Fibroblast of peridontal ligament (primary cell): ENCODE measurements around the gene RAB9A.
A peak's percentile ranks its signal among the peaks of the same experiment; 100 is the strongest.
"Not testable (repeated sequence)": the region's sequence is repeated elsewhere in the genome, so short reads cannot be mapped to it uniquely, and the experiment has no call there.

ENCODE experiments used
- DNase-seq: peaks from one replicate; pipeline ENCODE4 v3.0.0-alpha.2; 2010; ENCODE audit errors: extremely low read depth

The RAB9A gene

DNA sequence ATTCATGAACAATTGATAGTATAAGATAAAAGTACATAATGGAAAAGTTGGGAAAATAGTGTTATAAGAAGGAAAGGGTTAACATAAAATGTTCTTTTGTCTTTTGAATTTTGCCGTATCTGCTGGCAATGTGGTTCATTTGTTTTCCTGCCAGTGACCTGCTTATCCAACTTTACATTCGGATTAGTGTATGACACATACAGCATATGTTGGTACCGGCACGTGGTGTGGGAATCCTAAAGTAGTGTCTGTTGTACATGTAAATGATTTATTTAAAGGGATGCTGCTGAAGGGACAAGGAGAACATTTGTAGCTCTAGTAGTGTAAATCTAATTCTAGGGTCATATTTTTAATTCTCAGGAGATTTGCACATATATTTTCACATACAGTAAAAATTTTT, 11.5 kb downstream of the RAB9A start:
- DNase-seq: no peak

- DNase-seq: no peak
Observed at GRCh38 chrX:13702111-13702789, 13.3 kb downstream of the RAB9A start.

GRCh38 chrX:13703135-13703534, 14.2 kb downstream of the RAB9A start:
- DNase-seq: no peak

- DNase-seq: no peak
Observed at GRCh38 chrX:13703589-13703988, 14.7 kb downstream of the RAB9A start.

DNA sequence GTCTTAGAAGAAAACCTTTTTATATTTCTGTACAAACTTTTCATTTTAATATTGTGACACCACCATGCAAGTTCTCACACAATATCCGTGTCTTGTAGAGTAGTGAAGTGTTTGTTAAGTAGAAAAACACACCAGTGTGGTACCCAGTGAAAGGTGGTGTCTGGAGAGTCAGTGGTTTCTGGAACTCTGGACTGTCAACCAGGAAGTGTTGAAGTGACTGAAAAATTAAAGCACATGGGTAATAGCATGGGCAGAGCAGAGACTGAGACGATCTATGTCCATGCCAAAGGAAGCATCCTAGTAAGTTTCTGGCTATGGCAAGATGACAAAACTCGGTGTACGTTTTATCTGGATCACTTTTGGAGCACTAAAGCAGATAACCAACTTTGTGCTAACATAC, 22.2 kb downstream of the RAB9A start:
- no peak for DNase-seq

- DNase-seq: no peak
Observed at GRCh38 chrX:13716455-13716854, 27.5 kb downstream of the RAB9A start.

GRCh38 chrX:13716905-13717304, 28.0 kb downstream of the RAB9A start:
- DNase-seq: no peak

- DNase-seq: peak; percentile 89
Observed at GRCh38 chrX:13717700-13718472, 29.0 kb downstream of the RAB9A start.

- no peak for DNase-seq
Observed at GRCh38 chrX:13719192-13719856, 30.4 kb downstream of the RAB9A start.

- DNase-seq: peak; percentile 60
Observed at GRCh38 chrX:13721371-13721770, 32.4 kb downstream of the RAB9A start.

- DNase-seq: peak; percentile 87
Observed at GRCh38 chrX:13721819-13722519, 33.0 kb downstream of the RAB9A start.

DNA sequence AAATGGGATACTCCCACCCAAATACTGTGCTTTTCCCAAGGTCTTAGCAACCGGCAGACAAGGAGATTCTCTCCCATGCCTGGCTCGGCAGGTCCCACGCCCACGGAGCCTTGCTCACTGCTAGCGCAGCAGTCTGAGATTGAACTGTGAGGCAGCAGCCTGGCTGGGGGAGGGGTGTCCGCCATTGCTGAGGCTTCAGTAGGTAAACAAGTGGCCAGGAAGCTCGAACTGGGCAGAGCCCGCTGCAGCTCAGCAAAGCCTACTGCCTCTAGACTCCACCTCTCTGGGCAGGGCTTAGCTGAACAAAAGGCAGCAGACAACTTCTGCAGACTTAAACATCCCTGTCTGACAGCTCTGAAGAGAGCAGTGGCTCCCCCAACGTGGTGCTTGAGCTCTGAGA, 36.0 kb downstream of the RAB9A start:
- not testable (repeated sequence) for DNase-seq

DNA sequence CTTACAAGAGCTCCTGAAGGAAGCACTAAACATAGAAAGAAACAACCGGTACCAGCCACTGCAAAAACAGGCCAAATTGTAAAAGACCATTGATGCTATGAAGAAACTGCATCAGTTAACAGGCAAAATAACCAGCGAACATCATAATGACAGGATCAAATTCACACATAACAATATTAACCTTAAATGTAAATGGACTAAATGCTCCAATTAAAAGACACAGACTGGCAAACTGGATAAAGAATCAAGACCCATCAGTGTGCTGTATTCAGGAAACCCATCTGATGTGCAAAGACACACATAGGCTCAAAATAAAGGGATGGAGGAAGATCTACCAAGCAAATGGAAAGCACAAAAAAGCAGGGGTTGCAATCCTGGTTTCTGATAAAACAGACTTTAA, 37.7 kb downstream of the RAB9A start:
- DNase-seq: not testable (repeated sequence)

- not testable (repeated sequence) for DNase-seq
Observed at GRCh38 chrX:13730523-13730922, 41.6 kb downstream of the RAB9A start.

GRCh38 chrX:13732246-13733067, 43.5 kb downstream of the RAB9A start:
- peak; percentile 61 for DNase-seq

DNA sequence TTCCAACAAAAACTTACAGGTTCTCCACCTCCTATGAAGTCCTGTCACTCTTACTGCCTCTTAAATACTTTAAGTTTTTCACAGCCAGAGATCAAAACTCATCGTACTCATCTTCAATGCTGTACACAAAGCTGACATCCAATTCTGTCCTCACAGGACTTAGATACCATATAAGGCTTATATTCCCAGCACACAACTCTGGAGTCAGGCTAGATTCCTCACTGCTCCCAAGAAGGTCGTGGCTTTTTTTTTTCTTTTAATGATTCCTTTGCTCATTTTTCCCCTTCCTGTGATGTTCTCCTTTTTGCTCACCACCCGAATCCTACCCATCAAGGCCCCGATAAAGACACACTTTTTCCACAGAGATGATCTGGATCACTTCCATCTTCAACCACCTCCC, 44.6 kb downstream of the RAB9A start:
- DNase-seq: peak; percentile 37

DNA sequence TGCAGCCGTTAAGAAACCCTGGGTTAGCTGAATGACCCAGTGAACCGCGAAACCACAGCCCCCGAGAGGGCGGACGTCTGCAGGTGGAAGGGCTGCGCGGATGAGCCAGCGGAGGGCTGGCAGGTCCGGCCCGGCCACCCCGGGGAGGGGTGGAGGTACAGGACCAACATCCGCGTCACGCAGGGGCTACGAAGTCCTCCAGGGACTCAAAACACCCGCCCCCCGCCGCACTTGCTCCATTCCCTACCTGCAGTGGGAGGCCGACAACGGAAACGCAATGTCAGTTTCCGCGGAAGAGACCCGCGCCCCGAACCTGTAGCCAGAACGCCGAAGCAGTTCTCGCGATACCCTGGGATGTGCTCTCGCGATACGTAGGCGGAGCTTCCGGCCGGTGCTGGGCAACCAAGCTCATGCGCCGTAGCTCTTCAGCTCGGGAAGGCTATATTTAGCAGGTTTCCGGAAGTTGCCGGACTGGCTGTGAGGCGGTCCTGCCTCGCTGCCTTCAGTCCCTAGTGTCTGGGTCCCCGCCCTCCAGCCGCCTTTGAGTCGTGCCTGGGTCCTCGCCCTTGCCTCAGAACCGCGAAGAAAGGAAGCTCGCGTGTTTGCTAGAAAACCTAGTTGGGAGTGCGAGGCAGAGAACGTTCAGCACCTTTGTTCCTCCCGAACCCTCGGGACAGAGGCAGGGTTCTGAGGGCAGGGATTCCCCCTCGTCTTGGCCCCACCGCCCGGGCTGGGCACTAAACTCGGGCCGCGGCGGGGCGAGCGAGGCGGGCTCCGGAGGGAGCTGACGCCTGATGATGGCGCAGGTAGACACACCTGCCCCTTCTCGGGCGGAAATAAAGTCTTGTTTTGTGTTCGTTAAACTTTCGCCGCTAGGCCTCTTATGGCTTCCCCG, 45.6 kb downstream of the RAB9A start, which contains the start of the genes OFD1 and TRAPPC2:
TSS of gene OFD1 (plus strand) at position 471 of the 895 bp plus-strand sequence. CDS start at position 795, 324 bp downstream.
TSS of gene TRAPPC2 (minus strand) at position 343 of the 895 bp plus-strand sequence. CDS start 14,657 bp downstream, outside the sequence.
- DNase-seq: peak; percentile 93

- no peak for DNase-seq
Observed at GRCh38 chrX:13741695-13742094, 52.8 kb downstream of the RAB9A start.

DNA sequence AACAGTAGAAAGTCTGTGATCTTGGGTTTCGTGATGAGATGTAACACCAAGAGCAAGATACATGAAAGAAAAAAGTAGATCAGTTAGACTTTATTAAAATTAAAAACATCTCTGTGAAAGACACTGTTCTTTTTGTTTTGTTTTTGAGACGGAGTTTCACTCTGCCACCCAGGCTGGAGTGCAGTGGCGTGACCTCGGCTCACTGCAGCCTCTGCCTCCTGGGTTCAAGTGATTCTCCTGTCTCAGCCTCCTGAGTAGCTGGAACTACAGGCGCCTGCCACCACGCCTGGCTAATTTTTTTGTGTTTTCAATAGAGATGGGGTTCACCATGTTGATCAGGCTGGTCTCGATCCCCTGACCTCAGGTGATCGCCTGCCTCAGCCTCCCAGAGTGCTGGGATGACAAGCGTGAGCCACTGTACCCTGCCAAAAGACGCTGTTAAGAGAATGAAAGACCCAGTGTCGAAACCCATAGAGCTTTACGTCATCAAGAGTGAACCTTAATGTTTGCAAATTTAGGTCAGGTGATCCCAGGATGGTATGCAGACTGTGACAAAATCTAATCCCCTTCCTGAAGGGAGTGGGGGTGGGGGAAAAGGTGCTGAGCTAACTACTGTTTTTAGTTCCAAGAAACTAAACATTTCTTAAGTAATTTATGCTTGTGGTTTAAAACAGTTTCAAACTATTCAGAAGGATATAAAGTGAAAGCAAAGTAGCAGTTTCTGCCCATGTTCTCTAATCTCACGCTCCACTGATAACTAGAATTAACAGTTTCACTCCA, 53.7 kb downstream of the RAB9A start:
- DNase-seq: peak; percentile 61
